Measurements from ENCODE around the gene TERC. TPM values are rescaled to one million over a fixed set of nuclear protein-coding genes. Genes with fewer than 3 reads are reported as not detected.
"Not testable (repeated sequence)": the region's sequence is repeated elsewhere in the genome, so short reads cannot be mapped to it uniquely, and the experiment has no call there.

Gene TERC
- total RNA-seq, 2 donors from 2014 or later = 9.4 to 11.1 TPM

DNA sequence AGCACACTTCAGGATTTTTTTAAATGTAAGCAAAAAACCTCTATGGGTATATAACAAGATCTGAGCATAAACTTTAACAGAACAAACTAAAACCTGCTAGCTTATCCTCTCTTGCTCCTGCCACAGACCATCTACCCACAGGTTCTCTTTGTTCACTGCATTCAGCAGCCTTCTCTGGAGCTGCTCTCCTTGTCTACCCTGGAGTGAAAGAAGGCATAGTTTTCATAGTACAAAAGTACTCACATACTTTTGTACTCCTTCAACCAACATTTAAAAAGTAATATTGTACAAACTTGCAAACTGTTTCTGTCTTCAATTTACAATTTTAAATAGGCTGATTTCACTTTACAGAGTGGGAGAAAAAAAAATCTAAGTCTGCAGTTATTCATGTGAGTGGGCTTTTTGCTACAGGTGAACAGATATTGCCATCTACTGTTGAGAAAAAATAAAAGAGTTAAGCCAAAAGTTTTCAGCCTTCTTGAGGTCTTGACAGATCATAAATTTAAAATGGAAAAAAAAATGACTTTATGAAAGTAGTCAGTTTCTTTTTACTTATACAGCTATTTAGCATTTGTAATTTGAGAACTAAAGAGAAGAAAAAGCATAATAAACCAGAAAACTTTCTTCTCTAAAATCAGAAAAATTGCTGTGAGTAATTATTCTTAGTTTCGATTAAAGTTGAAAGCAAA is 20.4 kb downstream of the TERC start:
- Mint-ChIP-seq H3K36me3 (ENCODE audit: low read depth) (no peaks in the 10 kb centered on the region), H3K4me1 (no peaks in the 10 kb centered on the region), H3K27ac (no peak overlapping the region), H3K4me3 (no peak overlapping the region), H3K27me3 (ENCODE audit: insufficient read depth) (peaks cover 4% of the 10 kb centered on the region), H3K9me3 (no peaks in the 10 kb centered on the region)
- no peak for DNase-seq
- Histone ChIP-seq H3K4me3 (ENCODE audit: low read length) (no peak overlapping the region), H3K4me1 (ENCODE audit: control insufficient read depth, insufficient read depth, low read length) (no peaks in the 10 kb centered on the region), H3K9me3 (ENCODE audit: control insufficient read depth, low read length) (no peaks in the 10 kb centered on the region), H3K9ac (ENCODE audit: extremely low read depth, low read length, poor library complexity, severe bottlenecking) (no peak overlapping the region), H3K27ac (ENCODE audit: low read depth, low read length) (no peak overlapping the region), H3K36me3 (ENCODE audit: control insufficient read depth, insufficient read depth, low read length) (no peaks in the 10 kb centered on the region), H3K27me3 (ENCODE audit: control insufficient read depth, insufficient read depth, low read length, poor library complexity, severe bottlenecking) (no peaks in the 10 kb centered on the region)
- no CpG with 5 or more reads among the region's 1 CpG for WGBS, 2 experiments (ENCODE audit: insufficient coverage in 1 of 2, insufficient read length in 1 of 2)
- TF ChIP-seq, protein P1, sequence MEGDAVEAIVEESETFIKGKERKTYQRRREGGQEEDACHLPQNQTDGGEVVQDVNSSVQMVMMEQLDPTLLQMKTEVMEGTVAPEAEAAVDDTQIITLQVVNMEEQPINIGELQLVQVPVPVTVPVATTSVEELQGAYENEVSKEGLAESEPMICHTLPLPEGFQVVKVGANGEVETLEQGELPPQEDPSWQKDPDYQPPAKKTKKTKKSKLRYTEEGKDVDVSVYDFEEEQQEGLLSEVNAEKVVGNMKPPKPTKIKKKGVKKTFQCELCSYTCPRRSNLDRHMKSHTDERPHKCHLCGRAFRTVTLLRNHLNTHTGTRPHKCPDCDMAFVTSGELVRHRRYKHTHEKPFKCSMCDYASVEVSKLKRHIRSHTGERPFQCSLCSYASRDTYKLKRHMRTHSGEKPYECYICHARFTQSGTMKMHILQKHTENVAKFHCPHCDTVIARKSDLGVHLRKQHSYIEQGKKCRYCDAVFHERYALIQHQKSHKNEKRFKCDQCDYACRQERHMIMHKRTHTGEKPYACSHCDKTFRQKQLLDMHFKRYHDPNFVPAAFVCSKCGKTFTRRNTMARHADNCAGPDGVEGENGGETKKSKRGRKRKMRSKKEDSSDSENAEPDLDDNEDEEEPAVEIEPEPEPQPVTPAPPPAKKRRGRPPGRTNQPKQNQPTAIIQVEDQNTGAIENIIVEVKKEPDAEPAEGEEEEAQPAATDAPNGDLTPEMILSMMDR (conservative IDR thresholded peaks at IDR 0.05) = peak; percentile 70

DNA sequence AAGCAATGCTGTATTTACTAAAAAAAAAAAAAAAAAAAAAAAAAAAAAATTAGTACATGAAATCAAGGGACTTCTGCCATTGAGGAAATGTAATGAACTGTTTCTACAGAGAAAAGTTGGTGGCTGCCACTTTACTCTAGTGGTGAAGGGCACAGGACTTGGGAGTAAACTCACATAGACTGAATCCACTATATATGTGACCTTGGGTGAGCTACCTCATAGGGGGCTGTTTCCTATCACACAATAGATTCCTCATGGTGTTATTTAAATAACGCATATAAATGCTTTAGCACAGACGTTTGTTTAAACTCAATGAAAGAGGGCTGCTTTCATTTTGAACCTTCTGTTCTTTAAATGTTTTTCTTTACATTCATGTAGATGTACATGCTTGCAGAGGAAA is 25.8 kb downstream of the TERC start:
- Mint-ChIP-seq H3K27ac (no peak overlapping the region), H3K4me3 (no peak overlapping the region)

DNA sequence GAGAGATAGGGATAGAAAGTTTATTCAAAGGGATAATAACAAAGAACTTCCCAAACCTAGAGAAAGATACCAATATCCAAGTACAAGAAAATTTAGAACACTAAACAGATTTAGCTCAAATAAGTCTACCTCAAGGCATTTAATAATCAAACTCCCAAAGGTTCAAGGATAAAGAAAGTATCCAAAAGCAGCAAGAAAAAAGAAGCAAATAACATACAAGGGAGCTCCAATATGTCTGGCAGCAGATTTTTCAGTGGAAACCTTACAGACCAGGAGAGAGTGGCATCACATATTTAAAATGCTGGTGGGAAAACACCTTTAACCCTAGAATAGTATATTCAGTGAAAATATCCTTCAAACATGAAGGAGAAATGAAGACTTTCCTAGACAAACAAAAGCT is 33.0 kb downstream of the TERC start:
- not testable (repeated sequence) for H3K27ac ChIP-seq (ENCODE audit: low read depth, low read length); H3K36me3 Mint-ChIP-seq (ENCODE audit: low read depth); H3K4me1 Mint-ChIP-seq; H3K4me3 ChIP-seq (ENCODE audit: low read length); H3K27ac Mint-ChIP-seq; H3K4me1 ChIP-seq (ENCODE audit: control insufficient read depth, insufficient read depth, low read length); H3K27me3 Mint-ChIP-seq (ENCODE audit: insufficient read depth); H3K4me3 Mint-ChIP-seq; DNase-seq; H3K9ac ChIP-seq (ENCODE audit: extremely low read depth, low read length, poor library complexity, severe bottlenecking); H3K36me3 ChIP-seq (ENCODE audit: control insufficient read depth, insufficient read depth, low read length); H3K27me3 ChIP-seq (ENCODE audit: control insufficient read depth, insufficient read depth, low read length, poor library complexity, severe bottlenecking)
- peaks cover 12% of the 10 kb centered on the region for H3K9me3 ChIP-seq (ENCODE audit: control insufficient read depth, low read length)
- peaks cover 43% of the 10 kb centered on the region for H3K9me3 Mint-ChIP-seq

More for the DNA sequence above, 25.8 kb downstream of the TERC start:
- no peaks in the 10 kb centered on the region for H3K4me1 ChIP-seq (ENCODE audit: control insufficient read depth, insufficient read depth, low read length)
- Mint-ChIP-seq H3K36me3 (ENCODE audit: low read depth) (peaks cover 2% of the 10 kb centered on the region), H3K9me3 (peaks cover 26% of the 10 kb centered on the region), H3K4me1 (no peaks in the 10 kb centered on the region), H3K27me3 (ENCODE audit: insufficient read depth) (no peaks in the 10 kb centered on the region)
- no peaks in the 10 kb centered on the region for H3K27me3 ChIP-seq (ENCODE audit: control insufficient read depth, insufficient read depth, low read length, poor library complexity, severe bottlenecking)
- H3K27ac ChIP-seq (ENCODE audit: low read depth, low read length) = no peak overlapping the region
- no peaks in the 10 kb centered on the region for H3K36me3 ChIP-seq (ENCODE audit: control insufficient read depth, insufficient read depth, low read length)
- H3K4me3 ChIP-seq (ENCODE audit: low read length) = no peak overlapping the region
- WGBS, 2 experiments (ENCODE audit: insufficient coverage in 1 of 2, insufficient read length in 1 of 2) = 64 to 80% methylated on average over 1 to 2 of the region's 2 CpGs
- no peak overlapping the region for H3K9ac ChIP-seq (ENCODE audit: extremely low read depth, low read length, poor library complexity, severe bottlenecking)
- TF ChIP-seq, protein P1 (conservative IDR thresholded peaks at IDR 0.05) = no peak
- H3K9me3 ChIP-seq (ENCODE audit: control insufficient read depth, low read length) = peaks cover 16% of the 10 kb centered on the region
- DNase-seq = no peak

DNA sequence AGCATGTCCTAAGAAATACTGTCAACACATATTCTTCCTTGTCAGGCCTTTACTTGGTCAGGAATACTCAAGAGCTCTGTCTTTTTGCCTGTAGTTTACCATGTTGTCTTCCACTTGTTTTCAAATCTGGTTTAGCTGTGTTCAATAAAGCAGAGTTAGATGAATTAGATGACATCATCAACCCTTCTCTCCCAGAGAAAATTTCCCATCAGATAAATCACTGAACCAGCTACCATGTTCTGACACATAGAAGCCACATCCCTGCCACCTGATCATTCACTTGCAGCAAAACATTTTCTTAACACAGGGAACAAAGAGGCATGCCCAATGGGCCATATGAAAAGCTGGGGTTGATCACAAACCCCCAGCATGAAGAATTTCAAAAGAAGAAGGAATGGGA is 42.1 kb downstream of the TERC start:
- TF ChIP-seq, protein P1 (conservative IDR thresholded peaks at IDR 0.05) = no peak
- no peaks in the 10 kb centered on the region for H3K36me3 ChIP-seq (ENCODE audit: control insufficient read depth, insufficient read depth, low read length)
- Mint-ChIP-seq H3K4me1 (no peaks in the 10 kb centered on the region), H3K36me3 (ENCODE audit: low read depth) (no peaks in the 10 kb centered on the region), H3K4me3 (no peak overlapping the region), H3K27me3 (ENCODE audit: insufficient read depth) (peaks cover 4% of the 10 kb centered on the region), H3K27ac (no peak overlapping the region), H3K9me3 (peaks cover 4% of the 10 kb centered on the region)
- H3K9ac ChIP-seq (ENCODE audit: extremely low read depth, low read length, poor library complexity, severe bottlenecking) = no peak overlapping the region
- DNase-seq = no peak
- no peaks in the 10 kb centered on the region for H3K9me3 ChIP-seq (ENCODE audit: control insufficient read depth, low read length)
- H3K4me1 ChIP-seq (ENCODE audit: control insufficient read depth, insufficient read depth, low read length) = no peaks in the 10 kb centered on the region
- H3K27ac ChIP-seq (ENCODE audit: low read depth, low read length) = no peak overlapping the region
- H3K27me3 ChIP-seq (ENCODE audit: control insufficient read depth, insufficient read depth, low read length, poor library complexity, severe bottlenecking) = no peaks in the 10 kb centered on the region
- no peak overlapping the region for H3K4me3 ChIP-seq (ENCODE audit: low read length)

DNA sequence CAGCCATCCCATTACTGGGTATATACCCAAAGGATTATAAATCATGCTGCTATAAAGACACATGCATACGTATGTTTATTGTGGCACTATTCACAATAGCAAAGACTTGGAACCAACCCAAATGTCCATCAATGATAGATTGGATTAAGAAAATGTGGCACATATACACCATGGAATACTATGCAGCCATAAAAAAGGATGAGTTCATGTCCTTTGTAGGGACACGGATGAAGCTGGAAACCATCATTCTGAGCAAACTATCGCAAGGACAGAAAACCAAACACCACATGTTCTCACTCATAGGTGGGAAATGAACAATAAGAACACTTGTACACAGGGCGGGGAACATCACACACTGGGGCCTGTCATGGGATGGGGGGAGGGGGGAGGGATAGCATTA is 46.4 kb downstream of the TERC start:
- H3K4me3 Mint-ChIP-seq, H3K27ac Mint-ChIP-seq: not testable (repeated sequence)

More for the DNA sequence above, 46.4 kb downstream of the TERC start:
- not testable (repeated sequence) for H3K9ac ChIP-seq (ENCODE audit: extremely low read depth, low read length, poor library complexity, severe bottlenecking); H3K27me3 Mint-ChIP-seq (ENCODE audit: insufficient read depth); H3K4me1 ChIP-seq (ENCODE audit: control insufficient read depth, insufficient read depth, low read length); H3K9me3 ChIP-seq (ENCODE audit: control insufficient read depth, low read length); H3K36me3 Mint-ChIP-seq (ENCODE audit: low read depth); DNase-seq; H3K4me3 ChIP-seq (ENCODE audit: low read length); H3K36me3 ChIP-seq (ENCODE audit: control insufficient read depth, insufficient read depth, low read length); H3K27me3 ChIP-seq (ENCODE audit: control insufficient read depth, insufficient read depth, low read length, poor library complexity, severe bottlenecking); H3K9me3 Mint-ChIP-seq; H3K27ac ChIP-seq (ENCODE audit: low read depth, low read length); H3K4me1 Mint-ChIP-seq
- WGBS, 2 experiments (ENCODE audit: insufficient coverage in 1 of 2, insufficient read length in 1 of 2) = 100% methylated on average over 1 of the region's 4 CpGs; no CpG with 5 or more reads in 1 of the 2 experiments

Data from endodermal cell (in vitro differentiated cells).